Raji (cell line): ENCODE measurements around the gene DYNC1H1.

Experiments used
- POLR2A ChIP-seq: IDR thresholded peaks from 2 replicates; pipeline ENCODE4 v1.6.1; 2011; ENCODE audit warnings: low read depth, low read length, control low read depth; ENCODE audit not compliant: insufficient read depth

DYNC1H1 gene

DNA sequence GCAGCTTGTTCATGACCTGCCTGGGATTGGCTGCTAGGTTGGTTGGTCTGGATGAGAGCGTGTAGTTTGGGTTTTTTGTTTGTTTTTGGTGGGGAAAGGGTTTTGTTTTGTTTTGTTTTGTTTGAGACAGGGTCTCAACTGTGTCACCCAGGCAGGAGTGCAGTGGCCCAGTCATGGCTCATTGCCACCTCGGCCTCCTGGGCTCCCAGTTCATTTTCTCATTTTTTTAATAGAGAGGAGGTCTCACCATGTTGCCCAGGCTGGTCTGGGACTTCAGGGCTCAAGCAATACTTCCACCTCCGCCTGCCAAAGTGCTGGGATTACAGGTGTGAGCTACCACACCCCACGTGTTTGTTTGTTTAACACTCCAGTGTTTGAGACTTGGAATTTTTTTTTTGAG lies 3.8 kb downstream of the DYNC1H1 start:
- no peak for TF ChIP-seq POLR2A

DNA sequence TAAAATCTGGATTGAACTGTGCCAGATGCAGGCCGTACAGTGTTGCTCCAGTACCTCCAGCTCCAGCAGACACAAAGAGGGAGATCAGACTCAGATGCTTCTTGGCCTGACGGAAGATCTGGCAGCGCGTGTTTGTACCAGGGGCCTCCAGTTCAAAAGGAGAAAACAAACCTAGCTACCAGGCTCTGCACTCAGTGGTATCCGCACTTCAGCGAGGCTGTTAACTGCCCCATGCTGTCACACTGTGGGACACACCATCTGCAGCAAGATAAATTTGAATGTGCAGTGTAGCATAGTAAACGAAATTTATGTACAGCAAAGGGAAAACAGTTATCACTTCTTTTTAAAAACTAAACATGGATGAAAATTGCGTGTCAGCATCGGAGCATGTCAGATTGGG lies 5.1 kb downstream of the DYNC1H1 start:
- TF ChIP-seq POLR2A = peak; percentile 45; the same call in 1 of the 2 replicates

DNA sequence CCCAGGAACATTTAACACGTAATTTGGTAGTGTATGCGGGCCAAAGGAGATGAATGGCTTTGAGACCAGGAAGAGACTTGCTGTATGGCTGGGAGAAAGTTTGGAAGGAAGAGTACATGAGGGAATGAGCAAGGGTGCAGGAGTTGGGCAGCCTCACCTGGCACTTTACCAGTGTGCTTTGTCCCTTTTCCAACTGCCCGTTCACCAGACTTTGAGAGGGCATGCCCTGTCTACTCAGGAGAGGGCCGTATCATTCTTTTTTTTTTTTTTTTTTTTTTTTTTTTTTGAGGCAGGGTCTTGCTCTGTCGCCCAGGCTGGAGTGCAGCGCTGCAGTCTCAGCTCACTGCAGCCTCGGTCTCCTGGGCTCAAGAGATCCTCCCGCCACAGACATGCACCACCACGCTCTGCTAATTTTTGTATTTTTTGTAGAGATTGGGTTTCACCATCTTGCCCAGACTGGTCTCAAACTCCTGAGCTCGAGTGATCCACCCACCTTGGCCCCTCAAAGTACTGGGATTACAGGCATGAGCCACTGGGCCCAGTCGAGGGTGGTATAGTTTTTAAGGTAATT lies 6.5 kb downstream of the DYNC1H1 start:
- TF ChIP-seq POLR2A = no peak

DNA sequence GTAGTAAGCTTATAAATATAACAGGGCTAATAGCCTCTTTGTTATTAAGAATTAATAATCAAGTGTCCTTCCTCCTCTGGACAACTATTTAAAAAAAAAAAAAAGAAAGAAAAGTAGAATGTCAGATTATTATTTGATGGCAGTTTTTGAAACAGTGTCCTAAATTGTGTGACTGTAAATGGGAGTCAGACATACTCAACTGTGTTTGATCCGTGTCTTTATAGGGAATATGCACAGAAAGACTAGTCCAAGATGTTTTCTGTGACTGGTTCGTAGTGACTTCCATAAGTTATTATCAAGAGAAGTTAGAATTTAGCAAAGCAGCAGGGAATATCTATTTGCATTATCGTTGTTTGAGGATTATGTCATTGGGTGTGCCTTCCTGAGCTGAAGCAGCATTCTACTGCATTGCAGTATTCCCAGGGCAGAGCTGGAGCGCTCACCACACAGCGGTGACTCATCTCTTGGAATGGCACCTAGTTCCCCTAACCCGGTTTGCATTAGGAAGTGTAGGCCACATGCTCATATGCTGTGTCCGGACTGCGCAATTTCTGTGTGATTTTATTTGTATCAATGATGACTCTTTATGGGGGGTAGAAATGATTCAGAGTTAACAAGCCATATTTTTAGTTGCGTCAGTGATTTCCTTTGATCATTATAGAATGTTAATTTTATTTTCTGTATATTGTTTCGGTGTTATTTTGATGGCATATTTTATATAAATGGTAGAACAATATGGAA lies 7.9 kb downstream of the DYNC1H1 start:
- no peak for TF ChIP-seq POLR2A

DNA sequence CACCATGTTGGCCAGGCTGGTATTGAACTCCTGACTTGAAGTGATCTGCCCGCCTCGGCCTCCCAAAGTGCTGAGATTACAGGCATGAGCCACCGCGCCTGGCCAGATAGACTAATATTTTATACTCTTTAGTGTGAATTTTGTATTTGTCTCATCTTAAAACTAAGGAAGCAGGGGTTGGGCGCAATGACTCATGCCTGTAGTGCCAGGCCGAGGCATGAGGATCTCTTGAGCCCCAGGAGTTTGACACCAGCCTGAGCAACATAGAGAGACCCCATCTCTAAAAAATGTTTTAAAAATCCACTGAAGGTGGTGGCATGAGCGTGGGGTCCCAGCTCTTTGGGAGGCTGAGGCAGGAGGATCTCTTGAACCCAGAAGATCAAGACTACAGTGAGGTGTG lies 9.0 kb downstream of the DYNC1H1 start:
- TF ChIP-seq POLR2A = no peak

DNA sequence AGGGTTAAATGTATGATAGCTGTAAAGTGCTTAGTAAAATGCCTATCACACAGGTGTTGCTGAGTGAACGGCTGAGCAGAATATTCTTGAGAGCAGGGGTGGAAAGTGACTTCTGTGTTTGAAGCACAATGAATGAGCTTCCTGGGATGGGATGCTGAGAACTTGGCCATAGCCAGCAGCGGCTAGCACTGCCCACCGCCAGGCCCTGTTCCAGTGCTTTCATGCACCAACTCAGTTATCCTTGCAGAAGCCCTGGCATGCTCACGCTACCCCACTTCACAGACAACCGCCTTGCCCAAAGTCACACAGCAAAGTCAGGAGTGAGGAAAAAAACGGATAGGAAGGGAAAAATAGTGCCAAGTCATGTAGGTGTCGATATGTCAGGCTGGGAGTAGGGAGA lies 10.9 kb downstream of the DYNC1H1 start:
- no peak for TF ChIP-seq POLR2A

DNA sequence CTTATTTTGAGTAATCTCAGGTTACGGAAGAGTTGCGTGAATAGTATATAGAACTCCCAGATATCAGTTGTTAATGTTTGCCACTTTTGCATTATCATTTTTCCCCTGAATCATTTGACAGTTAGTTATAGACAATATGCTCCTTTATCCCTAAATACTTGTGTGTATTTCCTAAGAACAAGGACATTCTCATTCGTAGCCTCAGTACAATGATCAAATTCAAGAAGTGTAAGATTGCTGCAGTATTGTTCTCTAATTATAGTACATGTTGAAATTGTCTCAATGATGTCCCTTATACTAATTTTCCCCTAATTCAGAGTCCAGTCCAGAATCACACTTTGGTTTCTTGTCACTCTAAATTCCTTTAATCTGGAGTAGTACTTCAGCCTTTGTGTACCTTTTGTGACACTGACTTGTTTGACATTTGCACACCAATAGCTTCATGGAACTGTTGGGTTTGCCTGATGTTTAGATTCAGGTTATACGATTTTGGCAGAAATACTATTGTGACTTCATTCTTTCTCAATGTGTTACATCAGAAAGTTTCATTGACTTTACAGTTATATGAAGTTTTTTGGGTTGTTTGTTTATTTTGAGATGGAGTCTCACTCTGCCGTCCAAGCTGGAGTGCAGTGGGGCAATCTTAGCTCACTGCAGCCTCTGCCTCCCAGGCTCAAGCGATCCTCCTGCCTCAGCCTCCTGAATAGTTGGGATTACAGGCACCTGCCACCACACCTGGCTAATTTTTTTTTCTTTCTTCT lies 13.1 kb downstream of the DYNC1H1 start:
- no peak for TF ChIP-seq POLR2A

DNA sequence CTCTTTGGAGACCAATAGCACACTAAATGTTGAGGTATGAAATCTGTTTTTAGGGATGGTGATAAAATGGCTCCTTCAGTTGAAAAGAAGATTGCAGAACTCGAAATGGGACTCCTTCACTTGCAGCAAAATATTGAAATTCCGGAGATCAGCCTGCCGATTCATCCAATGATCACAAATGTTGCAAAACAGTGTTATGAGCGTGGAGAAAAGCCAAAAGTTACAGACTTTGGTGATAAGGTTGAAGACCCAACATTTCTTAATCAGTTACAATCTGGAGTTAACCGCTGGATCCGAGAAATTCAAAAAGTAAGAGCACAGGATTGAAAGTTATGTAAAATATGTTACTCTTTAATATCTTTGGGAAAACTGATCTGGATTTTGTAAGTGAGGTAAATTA lies 15.3 kb downstream of the DYNC1H1 start:
- no peak for TF ChIP-seq POLR2A

DNA sequence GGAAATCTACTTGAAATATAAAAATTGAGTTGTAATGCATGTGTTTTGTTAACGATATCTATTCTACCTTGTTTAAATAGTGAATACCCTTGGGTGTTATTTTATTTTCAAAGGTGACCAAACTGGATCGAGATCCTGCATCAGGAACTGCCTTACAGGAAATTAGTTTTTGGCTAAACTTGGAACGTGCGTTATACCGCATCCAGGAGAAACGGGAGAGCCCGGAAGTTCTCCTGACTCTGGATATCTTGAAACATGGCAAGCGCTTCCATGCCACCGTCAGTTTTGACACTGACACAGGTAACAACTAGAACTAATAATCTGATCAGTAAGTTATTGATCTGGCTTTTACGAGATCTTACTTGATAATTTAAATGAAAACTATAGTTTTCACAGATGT lies 15.9 kb downstream of the DYNC1H1 start:
- TF ChIP-seq POLR2A = no peak

DNA sequence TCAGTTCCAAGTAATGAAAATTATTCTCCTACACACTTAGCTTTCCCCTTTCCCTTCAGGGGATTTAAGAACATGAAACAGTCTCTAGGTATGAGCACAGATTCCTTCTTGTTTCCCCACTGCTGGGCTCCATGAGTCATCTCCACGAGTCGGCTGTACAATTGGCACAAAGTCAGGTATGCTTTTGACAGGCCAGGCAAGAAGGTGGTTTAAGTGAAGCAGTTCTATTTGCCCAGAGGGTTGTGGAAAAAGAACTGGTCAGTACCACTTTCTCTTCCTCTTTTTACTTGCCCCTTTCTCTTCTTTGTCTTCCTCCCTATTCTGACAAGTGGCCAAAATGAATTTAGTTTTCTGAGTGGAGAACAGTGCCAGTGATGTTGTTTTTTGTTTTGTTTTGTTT lies 16.3 kb downstream of the DYNC1H1 start:
- TF ChIP-seq POLR2A = no peak

DNA sequence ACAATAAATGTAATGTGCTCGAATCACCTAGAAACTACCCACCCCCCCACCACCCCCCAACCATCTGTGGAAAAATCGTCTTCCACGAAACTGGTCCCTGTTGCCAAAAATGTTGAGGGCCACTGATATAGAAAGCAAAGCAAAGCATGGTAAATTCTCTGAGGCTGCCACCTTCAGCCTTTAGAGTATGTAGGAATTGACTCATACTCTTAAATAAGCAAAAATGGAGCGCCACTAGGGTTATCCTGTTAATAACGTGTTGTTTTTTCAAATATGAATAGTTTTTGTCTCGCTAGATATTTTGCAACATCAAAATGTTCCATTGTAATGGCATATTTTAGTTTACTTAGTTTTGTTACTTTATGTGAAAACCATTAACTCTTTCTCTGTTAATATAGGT lies 18.2 kb downstream of the DYNC1H1 start:
- no peak for TF ChIP-seq POLR2A

DNA sequence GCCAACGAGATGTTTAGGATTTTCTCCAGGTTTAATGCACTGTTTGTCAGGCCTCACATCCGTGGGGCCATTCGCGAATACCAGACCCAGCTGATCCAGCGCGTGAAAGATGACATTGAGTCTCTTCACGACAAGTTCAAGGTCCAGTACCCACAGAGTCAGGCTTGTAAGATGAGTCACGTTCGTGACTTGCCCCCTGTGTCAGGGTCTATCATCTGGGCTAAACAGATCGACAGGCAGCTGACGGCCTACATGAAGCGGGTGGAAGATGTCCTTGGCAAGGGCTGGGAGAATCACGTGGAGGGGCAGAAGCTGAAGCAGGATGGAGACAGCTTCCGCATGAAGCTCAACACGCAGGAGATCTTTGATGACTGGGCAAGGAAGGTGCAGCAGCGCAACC lies 21.6 kb downstream of the DYNC1H1 start:
- TF ChIP-seq POLR2A = no peak

DNA sequence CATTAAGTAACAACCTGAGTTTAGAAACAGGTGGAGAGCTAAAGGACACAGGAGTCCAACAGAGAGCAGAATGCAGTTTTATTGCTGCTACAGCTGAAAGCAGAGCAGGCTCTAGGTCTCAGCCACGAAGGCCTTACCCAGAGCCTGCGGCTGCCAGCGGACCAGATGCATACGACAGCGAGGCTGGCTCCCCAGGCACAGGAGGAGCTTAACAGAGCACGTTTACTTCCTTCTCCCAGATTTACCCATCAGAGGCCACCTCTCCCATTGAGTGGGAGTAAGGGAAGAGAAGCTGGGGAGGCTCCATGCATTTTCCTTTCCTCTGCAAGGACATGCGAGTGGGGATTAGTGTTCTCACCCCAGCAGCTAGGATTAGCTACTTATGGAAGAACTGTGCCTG lies 22.6 kb downstream of the DYNC1H1 start:
- no peak for TF ChIP-seq POLR2A

DNA sequence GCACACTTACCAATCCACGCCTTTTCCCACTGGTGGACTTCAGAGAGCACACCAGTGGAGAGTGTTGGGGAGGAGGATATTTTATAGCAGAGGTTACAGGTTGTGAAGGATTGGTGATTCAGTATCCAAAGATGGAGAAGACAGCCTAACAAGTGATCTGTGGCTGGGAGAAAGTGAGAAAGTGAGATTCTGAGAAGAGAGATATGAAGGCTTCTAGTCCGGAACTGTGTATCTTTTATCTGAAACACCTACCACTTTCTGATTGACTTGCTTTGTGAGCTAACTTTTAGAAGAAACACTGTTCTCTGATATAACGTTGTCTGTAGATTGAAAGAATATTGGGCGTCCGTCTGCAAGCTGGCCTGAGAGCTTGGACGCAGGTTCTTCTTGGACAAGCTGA lies 24.0 kb downstream of the DYNC1H1 start:
- no peak for TF ChIP-seq POLR2A

DNA sequence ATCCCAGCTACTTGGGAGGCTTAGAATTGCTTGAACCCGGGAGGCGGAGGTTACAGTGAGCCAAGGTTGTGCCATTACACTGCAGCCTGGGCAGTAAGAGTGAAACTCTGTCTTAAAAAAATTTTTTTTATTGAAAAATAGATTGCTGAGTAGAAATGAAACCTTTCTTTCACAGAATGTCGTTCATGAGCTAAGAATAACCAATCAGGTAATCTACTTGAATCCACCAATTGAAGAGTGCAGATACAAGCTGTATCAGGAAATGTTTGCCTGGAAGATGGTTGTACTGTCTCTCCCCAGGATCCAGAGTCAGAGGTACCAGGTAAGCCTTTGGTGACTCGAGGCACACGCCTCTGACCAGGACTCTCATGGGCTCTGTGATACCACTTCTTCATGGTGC lies 27.0 kb downstream of the DYNC1H1 start:
- no peak for TF ChIP-seq POLR2A

DNA sequence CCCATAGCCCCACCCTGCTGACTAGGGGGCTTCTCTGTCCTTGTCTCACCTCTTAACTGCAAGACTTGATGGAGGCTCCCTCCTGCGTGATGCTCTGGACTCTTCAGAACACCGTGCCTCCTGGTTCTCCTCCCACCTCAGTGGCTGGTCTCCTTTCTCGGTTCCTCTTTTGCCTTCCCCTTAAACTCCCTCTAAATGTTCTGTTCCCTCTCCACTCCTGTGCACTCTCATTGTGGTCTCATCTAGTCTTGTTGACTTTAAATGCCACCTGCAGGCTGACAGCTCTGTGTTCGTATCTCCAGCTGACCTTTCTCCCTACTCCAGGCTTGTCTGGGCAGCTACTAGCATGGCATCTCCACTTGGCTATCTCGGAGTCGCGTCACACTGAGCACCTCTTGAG lies 28.3 kb downstream of the DYNC1H1 start:
- no peak for TF ChIP-seq POLR2A
